ENCODE data around the gene WDR75. TPM values are rescaled to one million over a fixed set of nuclear protein-coding genes. Genes with fewer than 3 reads are reported as not detected.
"Not testable (repeated sequence)": the region's sequence is repeated elsewhere in the genome, so short reads cannot be mapped to it uniquely, and the experiment has no call there.

Gene WDR75
- total RNA-seq, 1 donor from 2014 or later: 64.4 TPM

DNA sequence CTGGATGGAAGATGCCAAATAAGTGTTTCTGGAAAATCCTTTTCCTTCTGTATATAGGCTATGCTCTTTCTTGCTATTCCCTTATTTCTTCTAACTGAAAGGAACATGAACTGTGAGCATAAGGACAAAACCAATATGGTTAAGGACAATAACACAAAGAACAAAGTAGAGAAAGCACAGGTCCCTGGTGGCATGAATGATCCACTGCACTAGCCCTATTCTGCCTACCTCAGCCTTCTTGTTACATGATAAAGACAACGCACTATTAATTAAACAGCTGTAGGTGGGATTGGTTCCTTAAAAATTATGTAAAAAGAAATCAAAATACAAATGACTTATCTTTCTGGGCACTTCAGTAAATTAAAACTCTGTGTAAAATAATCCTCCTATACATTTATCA is 1.9 kb upstream of the WDR75 start:
- no peak for FAIRE-seq
- DNase-seq (ENCODE audit: low spot score in 2 of 2): no peak

DNA sequence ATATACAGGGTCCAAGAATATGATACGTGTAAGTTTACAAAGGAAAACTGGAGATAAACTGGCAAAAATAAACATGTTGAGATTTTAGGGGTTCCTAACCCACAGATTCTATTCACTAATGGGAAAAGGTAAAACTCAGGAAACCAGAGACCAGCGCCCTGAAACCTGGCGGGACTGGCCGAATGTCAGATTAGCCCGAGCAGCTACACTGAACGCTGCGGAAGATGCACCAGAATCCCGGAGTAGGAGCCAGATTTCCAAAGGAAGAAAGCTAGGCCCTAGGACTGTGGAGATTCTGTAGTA is 679 bp upstream of the WDR75 start:
- FAIRE-seq: no peak
- DNase-seq (ENCODE audit: low spot score in 2 of 2): no peak

DNA sequence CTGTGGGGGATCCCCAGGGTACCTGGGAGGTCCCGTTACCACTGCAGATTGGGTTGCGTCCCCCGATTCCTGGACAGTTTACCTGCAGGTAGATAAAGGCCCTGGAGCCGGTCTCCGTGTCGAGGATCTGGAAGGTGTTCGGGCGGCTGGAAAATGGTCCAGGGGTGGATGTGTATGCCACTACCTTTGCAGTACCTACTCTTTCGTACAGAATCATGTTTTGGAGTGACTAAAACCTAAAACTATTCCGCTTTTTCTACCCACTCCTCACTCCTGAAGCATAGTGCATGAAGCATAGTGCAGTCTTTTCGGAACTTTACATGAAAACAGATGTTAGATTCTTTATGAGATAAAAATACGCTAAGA is 418 bp downstream of the WDR75 start:
- FAIRE-seq (no peak), DNase-seq (ENCODE audit: low spot score in 2 of 2) (no peak)

DNA sequence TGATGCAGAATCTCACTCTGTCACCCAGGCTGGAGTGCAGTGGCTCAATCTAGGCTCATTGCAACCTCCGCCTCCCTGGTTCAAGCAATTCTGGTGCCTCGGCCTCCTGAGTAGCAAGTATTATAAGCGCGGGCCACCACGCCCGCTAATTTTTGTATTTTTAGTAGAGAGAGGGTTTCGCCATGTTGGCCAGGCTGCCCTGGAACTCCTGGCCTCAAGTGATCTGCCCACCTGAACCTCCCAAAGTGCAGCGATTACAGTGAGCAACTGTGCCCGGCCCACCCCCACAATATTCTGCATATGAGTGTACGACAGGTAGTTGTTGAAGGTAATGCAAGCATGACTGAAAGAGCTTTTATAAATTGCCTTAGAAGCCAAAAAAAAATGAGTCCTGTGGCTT is 1.2 kb downstream of the WDR75 start:
- FAIRE-seq: no peak
- DNase-seq (ENCODE audit: low spot score in 2 of 2): no peak

DNA sequence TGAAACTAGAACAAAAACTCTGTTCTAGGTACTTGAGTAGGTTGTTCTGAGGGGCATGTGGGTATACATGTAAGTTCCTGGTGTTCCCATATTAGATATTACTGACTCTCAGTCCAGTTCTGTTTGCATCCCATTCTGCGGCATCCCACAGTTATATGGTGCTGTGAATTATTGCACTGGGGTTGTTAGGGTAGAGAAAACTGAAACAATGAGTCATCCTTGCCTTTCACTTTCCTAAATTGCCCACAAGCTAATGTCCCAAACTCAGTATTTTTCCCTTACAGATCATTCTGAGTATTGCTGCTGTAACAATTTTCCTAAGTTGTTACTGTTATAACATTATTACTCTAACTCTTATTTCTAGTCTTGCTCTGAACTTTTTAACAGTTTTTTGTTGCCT is 3.0 kb downstream of the WDR75 start:
- DNase-seq (ENCODE audit: low spot score in 2 of 2) (no peak), FAIRE-seq (no peak)

DNA sequence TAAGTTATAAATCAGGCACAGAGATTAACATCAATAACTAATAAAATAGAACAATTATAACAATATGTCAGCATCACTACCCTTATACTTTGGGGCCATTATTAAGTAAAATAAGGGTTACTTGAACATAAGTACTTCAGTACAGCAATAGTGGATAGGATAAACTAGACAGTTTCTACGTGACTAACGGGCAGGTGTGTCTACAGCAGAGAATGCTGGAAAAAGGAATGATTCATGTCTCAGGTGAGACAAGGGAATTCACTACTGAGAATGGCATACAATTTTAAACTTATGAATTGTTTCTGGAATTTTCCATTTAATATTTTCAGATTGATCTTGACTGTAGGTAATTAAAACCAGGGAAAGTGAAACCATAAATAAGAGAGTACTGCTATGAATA is 5.5 kb downstream of the WDR75 start:
- FAIRE-seq (no peak), DNase-seq (ENCODE audit: low spot score in 2 of 2) (no peak)

DNA sequence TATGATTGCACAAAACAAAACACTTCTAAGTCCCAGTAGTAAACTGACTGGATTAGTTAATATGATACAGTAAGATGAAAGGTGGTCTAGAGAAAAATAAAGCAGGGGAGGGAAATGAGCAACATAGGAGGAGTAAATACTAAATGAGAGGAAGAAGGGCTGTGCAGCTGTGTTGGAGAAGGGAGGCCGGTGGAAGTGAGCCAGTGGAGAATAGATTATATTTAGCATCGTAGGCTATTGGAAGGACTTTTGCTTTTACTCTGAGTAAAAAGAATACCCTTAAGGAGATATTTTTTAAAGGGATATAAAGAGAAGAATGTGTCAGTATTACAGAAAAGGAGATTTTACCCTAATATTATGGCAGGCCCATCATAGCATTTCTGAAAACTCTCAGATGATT is 12.7 kb downstream of the WDR75 start:
- no peak for DNase-seq (ENCODE audit: low spot score in 2 of 2)
- FAIRE-seq: no peak

DNA sequence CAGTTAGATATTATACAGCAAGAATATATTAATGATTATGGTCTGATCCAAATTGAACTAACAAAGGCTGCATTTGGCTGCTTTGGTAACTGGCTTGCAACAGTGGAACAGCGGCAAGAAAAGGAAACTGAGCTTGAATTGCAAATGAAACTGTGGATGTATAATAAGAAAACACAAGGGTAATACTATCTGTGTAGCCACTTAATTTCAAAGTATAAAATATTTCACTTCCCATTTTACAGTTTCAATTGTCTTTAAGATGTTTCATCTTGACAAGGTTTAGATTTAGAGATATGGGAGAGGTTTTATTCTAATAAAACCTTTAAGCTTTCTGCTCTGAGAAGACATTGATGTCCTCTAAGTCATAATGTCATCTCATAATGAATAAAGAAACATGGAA is 23.8 kb downstream of the WDR75 start:
- no peak for DNase-seq (ENCODE audit: low spot score in 2 of 2)
- no peak for FAIRE-seq

DNA sequence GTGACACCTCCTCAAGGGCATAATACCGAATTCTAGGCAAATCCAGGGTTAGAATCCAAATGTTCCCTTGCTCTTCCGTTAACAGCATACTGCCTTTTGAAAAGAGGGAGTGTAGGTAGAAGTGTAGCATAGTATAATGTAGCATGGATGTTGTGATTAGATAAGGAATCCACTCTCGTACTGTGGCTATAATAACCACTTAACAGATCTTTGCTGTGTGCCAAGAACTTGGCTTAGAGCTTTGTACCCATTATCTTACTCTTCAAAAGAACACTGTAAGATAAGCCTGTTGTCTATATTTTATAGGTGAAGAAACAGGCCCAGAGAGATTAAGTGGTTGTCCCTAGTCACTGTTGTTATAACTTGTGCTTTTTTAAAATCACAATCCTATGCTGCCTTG is 24.2 kb downstream of the WDR75 start:
- FAIRE-seq (no peak), DNase-seq (ENCODE audit: low spot score in 2 of 2) (no peak)

DNA sequence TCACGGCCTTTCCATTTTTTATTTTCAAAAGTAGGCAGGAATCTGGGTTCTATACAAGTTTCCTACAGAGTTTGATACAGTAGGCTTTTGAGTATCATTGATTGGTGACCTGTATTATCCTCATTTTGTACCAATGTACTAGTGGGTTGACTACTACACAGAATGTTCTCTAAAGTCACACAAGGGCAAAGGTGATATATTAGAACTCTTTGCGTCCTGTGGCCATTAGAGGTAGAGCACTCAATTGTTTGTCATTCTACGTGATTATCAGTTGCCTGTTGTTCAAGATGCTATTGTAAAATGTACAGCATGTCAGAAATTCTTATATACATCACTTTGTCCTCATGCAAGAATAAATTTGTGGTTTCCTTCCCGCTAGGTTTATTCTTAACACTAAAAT is 24.8 kb downstream of the WDR75 start:
- FAIRE-seq (no peak), DNase-seq (ENCODE audit: low spot score in 2 of 2) (no peak)

DNA sequence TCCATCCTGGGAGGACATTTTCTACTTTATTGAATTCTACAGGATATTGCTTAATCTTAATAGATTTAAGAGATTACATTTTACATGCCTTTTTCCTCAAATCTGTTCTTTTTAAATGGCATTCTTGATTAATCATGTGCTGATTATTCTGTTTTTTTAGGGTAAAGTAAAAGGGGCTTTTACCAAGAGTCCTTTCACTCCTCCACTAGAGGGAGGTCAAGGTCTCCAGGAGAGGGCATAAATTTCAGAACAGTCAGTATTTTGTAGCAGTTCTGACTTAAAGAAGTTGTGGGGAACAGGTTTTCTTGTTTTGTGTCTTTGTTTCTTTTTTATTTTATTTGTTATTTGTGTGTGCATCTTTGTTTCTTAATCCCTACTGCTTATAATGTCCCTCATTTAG is 25.4 kb downstream of the WDR75 start:
- no peak for FAIRE-seq
- DNase-seq (ENCODE audit: low spot score in 2 of 2): no peak

DNA sequence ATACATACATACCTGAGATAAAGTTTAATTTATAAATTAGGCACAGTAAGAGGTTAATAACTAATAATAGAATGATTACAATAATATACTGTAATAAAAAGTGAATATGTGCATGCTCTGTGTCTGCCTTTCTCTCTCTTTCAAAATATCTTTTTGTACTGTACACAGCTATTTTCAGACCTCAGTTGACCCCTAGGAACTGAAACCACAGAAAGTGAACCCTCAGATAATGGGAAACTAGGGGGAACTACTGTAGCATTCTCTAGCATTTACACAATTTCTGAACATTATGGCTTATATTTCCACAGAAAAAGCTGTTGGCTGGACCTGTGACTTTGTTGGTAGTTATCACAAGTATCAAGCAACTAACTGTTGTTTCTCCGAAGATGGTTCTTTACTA is 25.9 kb downstream of the WDR75 start:
- FAIRE-seq (no peak), DNase-seq (ENCODE audit: low spot score in 2 of 2) (no peak)

DNA sequence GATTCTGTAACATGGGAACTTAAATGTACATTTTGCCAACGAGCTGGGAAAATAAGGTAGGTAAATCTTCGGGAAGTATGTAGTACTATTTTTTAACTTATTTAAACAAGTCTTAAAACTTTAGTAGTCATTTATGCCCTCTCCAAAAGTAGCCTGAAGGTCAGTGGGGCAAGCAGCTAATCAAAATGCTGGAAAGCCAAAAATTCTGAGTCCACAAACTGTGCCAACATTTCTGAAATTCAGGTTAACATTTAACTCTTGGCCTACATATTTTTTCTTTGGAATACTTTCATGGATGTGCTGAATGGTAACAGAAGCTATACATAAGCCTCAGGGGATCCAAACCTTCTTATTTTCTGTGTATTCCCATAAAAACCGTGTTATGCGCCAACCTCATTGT is 26.3 kb downstream of the WDR75 start:
- DNase-seq (ENCODE audit: low spot score in 2 of 2) (no peak), FAIRE-seq (no peak)

DNA sequence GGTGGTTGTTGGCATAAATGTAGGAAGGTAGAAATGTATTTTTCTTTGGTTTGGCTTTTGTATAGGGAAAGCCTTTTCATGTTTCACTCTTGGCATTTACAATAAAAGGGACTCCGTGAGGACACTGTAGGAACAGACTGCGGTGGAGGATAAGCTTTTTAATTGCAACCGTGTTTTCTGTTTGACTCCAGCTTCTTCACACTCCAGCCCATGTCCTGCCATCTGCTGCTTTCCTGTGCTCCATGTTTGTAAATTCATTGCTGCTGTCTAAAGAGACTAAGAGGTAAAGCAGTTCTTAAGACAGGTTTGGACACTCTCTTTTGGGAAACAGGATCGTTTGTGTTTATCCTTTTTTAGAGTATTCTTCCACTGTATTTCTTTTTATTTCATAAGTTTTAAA is 33.3 kb downstream of the WDR75 start:
- FAIRE-seq (no peak), DNase-seq (ENCODE audit: low spot score in 2 of 2) (no peak)

DNA sequence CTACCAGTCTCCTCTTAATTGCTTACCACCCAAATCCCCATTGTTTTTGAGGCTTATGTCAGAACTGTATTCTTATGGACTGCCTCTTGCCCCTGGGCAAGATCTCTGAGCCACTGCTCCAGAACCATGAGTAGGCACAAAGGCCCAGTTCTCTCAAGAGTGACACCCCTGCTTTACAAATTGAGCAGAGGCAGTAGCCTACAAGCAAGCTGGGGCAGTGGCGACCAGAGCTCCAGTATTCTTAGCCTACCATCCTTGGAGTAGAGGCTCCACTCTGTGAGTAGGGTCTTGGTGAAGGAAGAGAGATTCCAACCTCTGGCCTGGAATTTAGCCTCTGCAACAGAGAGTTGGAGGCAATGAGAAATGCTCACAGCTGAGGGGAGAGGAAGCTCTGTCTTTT is 36.5 kb downstream of the WDR75 start:
- FAIRE-seq (no peak), DNase-seq (ENCODE audit: low spot score in 2 of 2) (no peak)

DNA sequence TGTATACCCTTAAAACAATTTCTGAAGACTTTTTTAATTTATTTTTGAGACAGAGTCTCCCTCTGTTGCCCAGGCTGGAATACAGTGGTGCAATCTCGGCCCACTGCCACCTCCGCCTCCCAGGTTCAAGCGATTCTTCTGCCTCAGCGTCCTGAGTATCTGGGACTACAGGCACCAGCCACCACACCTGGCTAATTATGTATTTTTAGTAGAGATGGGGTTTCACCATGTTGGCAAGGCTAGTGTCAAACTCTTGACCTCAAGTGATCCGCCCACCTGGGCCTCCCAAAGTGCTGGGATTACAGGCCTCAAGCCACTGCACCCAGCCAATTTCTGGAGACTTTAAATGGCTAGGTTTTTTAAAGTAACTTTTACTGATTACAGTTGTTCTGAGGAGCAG is 37.0 kb downstream of the WDR75 start:
- not testable (repeated sequence) for DNase-seq (ENCODE audit: low spot score in 2 of 2); FAIRE-seq

DNA sequence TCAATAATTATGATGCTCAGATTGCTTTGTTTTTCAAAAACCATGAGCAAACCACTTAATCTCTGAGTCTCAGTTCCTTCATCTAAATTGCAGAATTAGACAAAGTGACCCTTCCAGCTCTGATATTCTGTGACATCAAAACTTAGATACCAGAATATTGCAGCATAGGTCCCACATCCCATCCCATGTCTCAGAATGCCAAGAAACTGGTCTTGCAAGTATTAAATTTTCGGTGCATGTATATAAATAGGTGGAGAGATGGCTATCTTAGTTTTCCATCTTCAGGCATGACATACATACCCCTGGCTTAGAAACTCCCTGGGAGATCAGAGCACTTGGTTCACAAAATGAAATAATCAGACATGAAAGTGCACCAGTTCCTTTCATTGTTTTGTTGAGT is 39.8 kb downstream of the WDR75 start:
- DNase-seq (ENCODE audit: low spot score in 2 of 2): no peak
- FAIRE-seq: no peak

DNA sequence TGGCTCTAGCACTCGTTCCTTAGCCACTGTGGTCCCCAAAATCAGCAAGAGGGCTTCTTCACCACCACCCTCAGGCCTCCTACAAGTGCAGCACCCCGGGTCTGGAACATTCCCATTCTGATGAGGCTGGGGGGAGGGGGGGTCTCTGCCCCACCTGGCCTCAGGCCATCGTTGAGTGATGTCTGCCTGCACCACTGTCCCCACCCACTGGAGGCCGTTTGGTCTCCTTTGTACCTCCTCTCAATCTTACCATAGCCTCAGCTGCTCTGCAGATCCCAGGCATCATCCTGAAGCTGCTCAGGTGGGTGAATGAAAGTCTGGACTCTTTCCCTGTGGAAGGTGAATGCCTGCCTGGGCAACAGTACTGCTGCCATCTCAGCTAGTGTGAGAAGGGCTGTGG is 42.3 kb downstream of the WDR75 start:
- DNase-seq (ENCODE audit: low spot score in 2 of 2) (no peak), FAIRE-seq (no peak)

DNA sequence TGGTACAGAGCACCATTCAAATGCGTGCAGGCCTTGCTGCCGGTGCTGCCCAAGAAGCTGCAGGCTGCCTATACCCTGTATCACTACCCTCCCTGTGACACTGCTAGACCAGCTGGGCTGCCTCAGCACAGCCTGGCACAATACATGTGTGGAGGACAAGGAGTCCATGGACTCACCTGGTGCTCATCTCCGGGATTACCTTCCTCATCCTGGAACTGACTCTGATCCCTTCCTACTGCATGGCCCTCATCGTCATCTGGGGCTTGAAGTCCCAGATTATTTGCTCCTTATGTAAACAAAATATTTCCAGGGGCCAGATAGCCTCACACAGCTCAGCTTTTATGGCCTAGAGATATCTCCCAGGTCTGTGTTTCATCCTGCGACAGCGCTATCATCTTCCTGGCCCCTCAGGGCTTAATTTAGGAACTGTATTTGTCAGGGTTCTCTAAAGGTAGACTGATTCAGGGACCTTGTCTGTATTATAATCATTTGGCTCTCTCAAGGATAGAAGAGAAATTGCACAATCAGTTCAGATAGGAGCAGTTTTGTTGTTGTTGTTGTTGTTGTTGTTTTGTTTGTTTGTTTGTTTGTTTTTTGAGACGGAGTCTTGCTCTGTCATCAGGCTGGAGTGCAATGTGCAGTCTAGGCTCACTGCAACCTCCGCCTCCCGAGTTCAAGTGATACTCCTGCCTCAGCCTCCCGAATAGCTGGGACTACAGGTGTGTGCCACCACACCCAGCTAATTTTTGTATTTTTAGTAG is 42.9 kb downstream of the WDR75 start:
- DNase-seq (ENCODE audit: low spot score in 2 of 2) (no peak), FAIRE-seq (no peak)

DNA sequence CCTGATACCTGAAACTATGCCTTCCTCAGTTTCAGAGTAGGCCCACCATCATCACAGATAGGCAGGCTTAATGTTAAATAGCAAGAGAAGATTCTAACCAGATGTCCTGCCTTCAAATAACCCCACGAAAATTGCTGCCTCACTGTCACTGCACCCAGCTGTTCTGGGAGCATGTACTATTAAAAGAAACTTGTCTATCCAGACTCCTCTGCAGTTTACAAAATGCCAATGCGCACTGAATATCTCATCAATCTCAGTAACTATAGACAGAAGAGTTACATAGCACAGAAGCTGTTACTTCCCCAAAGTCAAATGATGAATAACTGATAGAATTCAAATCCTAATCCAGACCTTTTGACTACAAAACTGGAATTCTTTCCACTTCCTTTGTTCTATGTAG is 43.9 kb downstream of the WDR75 start:
- FAIRE-seq: no peak
- DNase-seq (ENCODE audit: low spot score in 2 of 2): no peak

DNA sequence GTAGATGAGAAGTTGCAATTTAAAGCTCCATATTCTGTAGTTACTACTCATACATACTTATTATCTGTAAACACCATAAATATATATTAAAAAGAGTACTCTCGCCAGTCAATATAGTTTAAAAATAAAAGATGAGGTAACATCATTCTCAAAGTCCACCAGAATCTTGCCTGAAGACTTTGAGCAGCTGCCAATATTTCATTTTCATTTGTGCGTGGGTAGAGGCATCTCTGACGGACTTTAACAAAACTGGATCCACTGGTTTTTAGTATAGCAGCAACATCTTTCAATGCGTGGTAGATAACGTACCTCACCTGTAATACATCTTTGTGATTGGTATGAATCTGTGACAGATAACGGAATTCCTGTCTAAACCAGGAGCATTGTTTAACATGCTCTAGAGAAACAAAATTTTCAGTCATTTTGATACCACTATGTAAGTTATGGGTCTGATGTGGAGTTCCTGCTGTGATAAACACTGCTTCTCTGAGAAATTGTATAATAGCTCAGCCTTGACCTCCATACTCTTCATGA is 45.0 kb downstream of the WDR75 start:
- DNase-seq (ENCODE audit: low spot score in 2 of 2) (no peak), FAIRE-seq (no peak)

DNA sequence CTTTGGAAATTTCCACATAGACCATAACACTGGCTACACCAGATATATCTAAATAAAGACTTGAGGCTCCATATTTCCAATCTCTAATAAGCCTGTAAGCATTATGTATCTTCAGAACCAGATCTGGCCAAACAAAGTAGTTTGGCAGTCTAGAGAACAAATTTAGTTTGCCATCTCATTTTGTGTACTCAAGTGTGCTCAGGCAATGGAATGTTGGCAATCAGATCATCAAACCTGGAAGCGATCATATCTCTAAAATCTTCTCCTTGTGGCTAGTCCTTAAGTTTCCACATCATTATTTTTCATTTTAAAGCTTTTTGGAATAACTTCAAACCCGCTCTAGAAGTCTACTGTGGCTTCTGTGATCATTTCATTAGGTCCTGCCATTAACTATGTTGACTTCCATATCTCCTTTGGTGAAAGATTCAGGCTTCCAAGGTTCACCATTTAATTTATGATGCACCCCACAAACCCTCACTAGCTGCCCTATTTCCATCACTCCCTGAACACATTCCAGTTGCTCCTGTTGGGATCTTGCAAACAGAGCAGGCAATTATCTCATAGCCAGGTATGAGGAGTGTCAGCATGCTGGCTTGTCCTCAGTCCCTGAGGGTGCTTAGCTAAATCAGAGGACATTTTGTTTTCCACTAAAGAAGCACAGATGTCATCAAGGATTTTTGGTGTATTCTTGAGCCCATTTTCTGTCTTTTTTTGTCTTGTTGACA is 46.2 kb downstream of the WDR75 start:
- FAIRE-seq: no peak
- DNase-seq (ENCODE audit: low spot score in 2 of 2): no peak

DNA sequence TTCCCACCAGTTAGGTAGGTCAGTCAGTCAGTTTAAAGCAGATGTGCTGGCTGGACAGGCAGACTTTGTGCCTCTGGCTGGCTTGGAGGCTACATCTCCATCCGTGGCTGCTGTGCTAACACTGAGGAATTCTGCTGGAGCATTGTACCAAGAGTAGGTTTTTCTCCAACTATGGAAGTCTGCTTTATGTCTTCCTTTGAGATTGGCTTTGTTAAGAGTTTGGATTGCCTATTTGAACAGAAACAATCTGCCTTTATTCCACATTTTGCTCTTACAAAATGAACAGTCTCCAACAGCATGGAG is 46.7 kb downstream of the WDR75 start:
- FAIRE-seq (no peak), DNase-seq (ENCODE audit: low spot score in 2 of 2) (no peak)

Data from frontal cortex (tissue), 4 donors.